Measurements from ENCODE around the gene MYCN.

The MYCN gene

GRCh38 chr2:15931950-15932349 lies 8.4 kb upstream of the MYCN start:
- H3K4me3 ChIP-seq (ENCODE audit: low read depth, low read length) = no peak overlapping the region
- TF ChIP-seq CTCF (IDR thresholded peaks at IDR 0.05; ENCODE audit: borderline replicate concordance, insufficient read depth, low read depth, low read length) = no peak

GRCh38 chr2:15932394-15933183 lies 7.8 kb upstream of the MYCN start:
- H3K4me3 ChIP-seq (ENCODE audit: low read depth, low read length) = no peak overlapping the region
- TF ChIP-seq CTCF (IDR thresholded peaks at IDR 0.05; ENCODE audit: borderline replicate concordance, insufficient read depth, low read depth, low read length) = no peak

GRCh38 chr2:15933184-15933845 lies 7.0 kb upstream of the MYCN start:
- no peak for TF ChIP-seq CTCF (IDR thresholded peaks at IDR 0.05; ENCODE audit: borderline replicate concordance, insufficient read depth, low read depth, low read length)
- no peak overlapping the region for H3K4me3 ChIP-seq (ENCODE audit: low read depth, low read length)

- TF ChIP-seq CTCF (IDR thresholded peaks at IDR 0.05; ENCODE audit: borderline replicate concordance, insufficient read depth, low read depth, low read length) = no peak
- no peak overlapping the region for H3K4me3 ChIP-seq (ENCODE audit: low read depth, low read length)
These were observed 5.9 kb upstream of the MYCN start for GRCh38 chr2:15934291-15934945.

GRCh38 chr2:15935189-15935588 lies 5.2 kb upstream of the MYCN start:
- H3K4me3 ChIP-seq (ENCODE audit: low read depth, low read length) = no peak overlapping the region
- TF ChIP-seq CTCF (IDR thresholded peaks at IDR 0.05; ENCODE audit: borderline replicate concordance, insufficient read depth, low read depth, low read length) = no peak

- TF ChIP-seq CTCF (IDR thresholded peaks at IDR 0.05; ENCODE audit: borderline replicate concordance, insufficient read depth, low read depth, low read length) = no peak
- H3K4me3 ChIP-seq (ENCODE audit: low read depth, low read length) = no peak overlapping the region
These were observed 4.7 kb upstream of the MYCN start for GRCh38 chr2:15935675-15936074.
